ENCODE data around the gene BCL2. TPM values are rescaled to one million over a fixed set of nuclear protein-coding genes. Genes with fewer than 3 reads are reported as not detected.

BCL2 gene
- polyA plus RNA-seq, 1 of the 3 experiments (the other 2 are of a cell fraction), result 1.5 TPM

DNA sequence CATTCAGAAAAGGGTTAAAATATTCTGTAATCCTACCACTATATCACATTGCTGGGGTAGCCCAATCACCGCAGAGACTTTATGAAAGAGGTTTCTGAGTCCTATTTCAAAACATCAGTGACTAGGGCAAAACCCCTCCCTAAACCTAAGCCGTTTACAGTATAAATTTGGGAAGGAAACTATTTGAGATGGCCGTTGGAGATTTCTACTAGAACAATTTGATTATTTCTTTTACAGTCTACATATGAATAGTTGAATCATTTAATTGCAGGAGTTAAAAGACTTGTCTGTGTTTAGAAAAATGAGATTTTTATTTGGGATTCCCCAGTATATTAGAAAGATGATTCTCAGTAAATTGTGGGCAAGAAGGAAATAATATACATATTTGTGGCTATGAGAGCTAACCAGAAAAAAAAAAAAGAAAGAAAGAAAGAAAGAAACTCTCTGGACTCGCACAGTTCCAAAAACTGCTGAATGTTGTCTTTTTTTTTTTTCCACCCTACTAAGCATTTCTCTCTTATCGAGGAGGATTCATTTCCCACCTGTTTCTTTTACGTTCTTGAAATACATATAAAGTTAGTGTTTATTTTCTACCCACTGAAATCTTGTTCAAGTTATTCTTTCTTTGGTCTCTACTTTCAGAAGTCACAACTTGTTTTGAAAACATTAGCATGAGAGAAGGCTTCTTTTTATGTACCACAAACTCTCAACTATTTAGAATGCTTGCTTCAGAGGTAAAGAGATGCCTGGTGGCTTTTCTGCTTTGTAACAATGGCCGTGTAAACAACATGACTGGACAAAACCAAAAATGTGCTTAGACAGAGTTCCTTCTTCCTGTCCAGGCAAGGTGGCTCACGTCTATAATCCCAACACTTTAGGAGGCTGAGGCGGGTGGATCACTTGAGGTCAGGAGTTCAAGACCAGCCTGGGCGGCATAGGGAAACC is 65.9 kb downstream of the BCL2 start:
- Histone ChIP-seq H3K4me3 (ENCODE audit: low read depth in 2 of 2, low read length in 1 of 2) (peak overlapping the region in 1 of 2 experiments; percentile 23; a peak in 1 of 4 replicates), H3K27ac (ENCODE audit: low read depth in 2 of 2, low read length in 1 of 2) (peak overlapping the region; percentile 50 to 66; a peak in 3 of 4 replicates), H2AFZ (ENCODE audit: low read depth) (peak overlapping the region; percentile 78), H3F3A (replicated peaks; ENCODE audit: insufficient read depth) (no peaks in the 10 kb centered on the region), H3K4me2 (peak overlapping the region; percentile 18; the same call in 1 of the 2 replicates), H3K36me3 (replicated peaks in 1 of 2; ENCODE audit: control insufficient read depth in 1 of 2, insufficient read depth in 2 of 2, low read length in 1 of 2) (no peaks in the 10 kb centered on the region), H3K4me1 (ENCODE audit: control insufficient read depth in 1 of 2, insufficient read depth in 2 of 2, low read depth in 1 of 2, low read length in 1 of 2) (peaks cover 5 to 10% of the 10 kb centered on the region in 2 experiments; a peak in 2 of 4 replicates), H3K9me2 (no peaks in the 10 kb centered on the region), H3K79me2 (ENCODE audit: insufficient read depth) (no peaks in the 10 kb centered on the region), H3K27me3 (ENCODE audit: insufficient read depth) (no peaks in the 10 kb centered on the region), H4K20me1 (ENCODE audit: insufficient read depth) (no peaks in the 10 kb centered on the region), H3K9ac (no peak overlapping the region), H3K9me3 (no peaks in the 10 kb centered on the region)
- ChIA-PET POLR2A (no interaction called here), CTCF (interaction anchor here (1.8 kb wide), 1 partner anchor 13 kb away, joined by 5 read pairs; no protein-coding TSS in a partner anchor)
- TF ChIP-seq, protein P1, sequence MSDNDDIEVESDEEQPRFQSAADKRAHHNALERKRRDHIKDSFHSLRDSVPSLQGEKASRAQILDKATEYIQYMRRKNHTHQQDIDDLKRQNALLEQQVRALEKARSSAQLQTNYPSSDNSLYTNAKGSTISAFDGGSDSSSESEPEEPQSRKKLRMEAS (IDR thresholded peaks at IDR 0.05; ENCODE audit: low read depth), result no peak
- TF ChIP-seq TCF12 (IDR thresholded peaks at IDR 0.05) (no peak; the same call in 1 of the 2 replicates), TEAD4 (IDR thresholded peaks at IDR 0.05; ENCODE audit: borderline replicate concordance, insufficient read depth) (peak; percentile 31; the same call in 1 of the 2 replicates), EZH2phosphoT487 (IDR thresholded peaks at IDR 0.05; ENCODE audit: borderline replicate concordance, low read depth) (no peak)
- no peak for DNase-seq
- 55% methylated on average over 10 of the region's 10 CpGs for WGBS (ENCODE audit: low lambda C conversion rate)

GRCh38 chr18:63253014-63253413 is 66.6 kb downstream of the BCL2 start:
- H3K36me3 ChIP-seq (replicated peaks in 1 of 2; ENCODE audit: control insufficient read depth in 1 of 2, insufficient read depth in 2 of 2, low read length in 1 of 2), result no peaks in the 10 kb centered on the region
- TF ChIP-seq EP300 (IDR thresholded peaks at IDR 0.05; ENCODE audit: borderline replicate concordance in 1 of 2, low read depth in 1 of 2, low read length in 1 of 2) (no peak), JUND (IDR thresholded peaks at IDR 0.05) (no peak), NFIC (IDR thresholded peaks at IDR 0.05; ENCODE audit: borderline replicate concordance) (no peak), FOXM1 (IDR thresholded peaks at IDR 0.05; ENCODE audit: low read depth) (no peak), GABPA (IDR thresholded peaks at IDR 0.05; ENCODE audit: low read depth) (no peak), PBX3 (IDR thresholded peaks at IDR 0.05) (no peak), USF2 (IDR thresholded peaks at IDR 0.05; ENCODE audit: borderline replicate concordance, low read depth, low read length) (no peak), RCOR1 (IDR thresholded peaks at IDR 0.05; ENCODE audit: low read length) (no peak), ELF1 (IDR thresholded peaks at IDR 0.05) (no peak), TCF12 (IDR thresholded peaks at IDR 0.05) (no peak), NRF1 (IDR thresholded peaks at IDR 0.05; ENCODE audit: low read depth, low read length) (no peak), FOXJ3 (CRISPR knock-in tag; IDR thresholded peaks at IDR 0.05) (no peak), RAD21 (IDR thresholded peaks at IDR 0.05; ENCODE audit: low read length) (no peak), SIN3A (IDR thresholded peaks at IDR 0.05; ENCODE audit: borderline replicate concordance, low read depth, low read length) (no peak), TEAD4 (IDR thresholded peaks at IDR 0.05; ENCODE audit: borderline replicate concordance, insufficient read depth) (no peak), POLR2AphosphoS5 (IDR thresholded peaks at IDR 0.05; ENCODE audit: low read depth, low read length) (no peak), RFX5 (IDR thresholded peaks at IDR 0.05; ENCODE audit: low read length) (no peak)
- TF ChIP-seq, protein P2, sequence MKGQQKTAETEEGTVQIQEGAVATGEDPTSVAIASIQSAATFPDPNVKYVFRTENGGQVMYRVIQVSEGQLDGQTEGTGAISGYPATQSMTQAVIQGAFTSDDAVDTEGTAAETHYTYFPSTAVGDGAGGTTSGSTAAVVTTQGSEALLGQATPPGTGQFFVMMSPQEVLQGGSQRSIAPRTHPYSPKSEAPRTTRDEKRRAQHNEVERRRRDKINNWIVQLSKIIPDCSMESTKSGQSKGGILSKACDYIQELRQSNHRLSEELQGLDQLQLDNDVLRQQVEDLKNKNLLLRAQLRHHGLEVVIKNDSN (IDR thresholded peaks at IDR 0.05; ENCODE audit: borderline replicate concordance, low read depth), result no peak
- no peaks in the 10 kb centered on the region for H3K9me2 ChIP-seq
- ChIA-PET POLR2A (no interaction called here), CTCF (no interaction called here)
- H3K27me3 ChIP-seq (ENCODE audit: insufficient read depth), result no peaks in the 10 kb centered on the region
- no peaks in the 10 kb centered on the region for H3F3A ChIP-seq (replicated peaks; ENCODE audit: insufficient read depth)
- DNase-seq, result no peak
- H4K20me1 ChIP-seq (ENCODE audit: insufficient read depth), result no peaks in the 10 kb centered on the region
- H3K4me3 ChIP-seq (ENCODE audit: low read depth in 2 of 2, low read length in 1 of 2), result no peak overlapping the region
- no peak overlapping the region for H2AFZ ChIP-seq (ENCODE audit: low read depth)
- H3K4me1 ChIP-seq (ENCODE audit: control insufficient read depth in 1 of 2, insufficient read depth in 2 of 2, low read depth in 1 of 2, low read length in 1 of 2), result peaks cover 5 to 7% of the 10 kb centered on the region in 2 experiments; a peak in 2 of 4 replicates
- peak overlapping the region; percentile 18; the same call in 1 of the 2 replicates for H3K4me2 ChIP-seq
- peak overlapping the region in 1 of 2 experiments; percentile 50; a peak in 3 of 4 replicates for H3K27ac ChIP-seq (ENCODE audit: low read depth in 2 of 2, low read length in 1 of 2)
- no peaks in the 10 kb centered on the region for H3K9me3 ChIP-seq
- WGBS (ENCODE audit: low lambda C conversion rate), result 89% methylated on average over 6 of the region's 6 CpGs
- no peak overlapping the region for H3K9ac ChIP-seq
- no peaks in the 10 kb centered on the region for H3K79me2 ChIP-seq (ENCODE audit: insufficient read depth)

Data from SK-N-SH (cell line).